Measurements from ENCODE around the gene OR2M4. TPM values are rescaled to one million over a fixed set of nuclear protein-coding genes. Genes with fewer than 3 reads are reported as not detected.

Gene OR2M4
- total RNA-seq, 4 donors from 2014 or later, result not detected

DNA sequence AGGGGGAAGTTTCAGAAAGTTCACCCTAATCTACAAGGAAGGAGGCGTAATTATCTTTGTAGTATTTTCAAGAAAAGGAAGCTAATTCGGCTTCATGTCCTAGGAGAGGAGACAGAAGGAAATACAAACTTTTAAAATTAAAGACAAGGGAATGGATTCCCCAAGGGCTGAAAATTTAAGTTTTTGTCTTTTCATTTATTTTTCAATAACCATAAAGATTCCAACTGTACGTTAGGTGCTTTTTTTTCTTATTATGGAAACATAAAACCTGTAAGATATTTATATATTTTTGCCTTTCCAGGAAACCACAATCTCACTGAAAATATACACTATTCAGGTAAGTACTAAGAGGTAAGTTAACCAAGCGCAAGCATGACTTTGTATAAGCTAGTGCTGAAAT lies 34.3 kb upstream of the OR2M4 start, which contains the start of gene OR2M3:
TSS of gene OR2M3 (plus strand) at position 301 of the 400 bp plus-strand sequence. CDS start 5,803 bp downstream, outside the sequence.
- no peak for TF ChIP-seq POLR2A (IDR thresholded peaks at IDR 0.05)
- TF ChIP-seq EP300 (IDR thresholded peaks at IDR 0.05), result no peak
- no peak for TF ChIP-seq POLR2AphosphoS5 (IDR thresholded peaks at IDR 0.05)
- TF ChIP-seq, protein P1, sequence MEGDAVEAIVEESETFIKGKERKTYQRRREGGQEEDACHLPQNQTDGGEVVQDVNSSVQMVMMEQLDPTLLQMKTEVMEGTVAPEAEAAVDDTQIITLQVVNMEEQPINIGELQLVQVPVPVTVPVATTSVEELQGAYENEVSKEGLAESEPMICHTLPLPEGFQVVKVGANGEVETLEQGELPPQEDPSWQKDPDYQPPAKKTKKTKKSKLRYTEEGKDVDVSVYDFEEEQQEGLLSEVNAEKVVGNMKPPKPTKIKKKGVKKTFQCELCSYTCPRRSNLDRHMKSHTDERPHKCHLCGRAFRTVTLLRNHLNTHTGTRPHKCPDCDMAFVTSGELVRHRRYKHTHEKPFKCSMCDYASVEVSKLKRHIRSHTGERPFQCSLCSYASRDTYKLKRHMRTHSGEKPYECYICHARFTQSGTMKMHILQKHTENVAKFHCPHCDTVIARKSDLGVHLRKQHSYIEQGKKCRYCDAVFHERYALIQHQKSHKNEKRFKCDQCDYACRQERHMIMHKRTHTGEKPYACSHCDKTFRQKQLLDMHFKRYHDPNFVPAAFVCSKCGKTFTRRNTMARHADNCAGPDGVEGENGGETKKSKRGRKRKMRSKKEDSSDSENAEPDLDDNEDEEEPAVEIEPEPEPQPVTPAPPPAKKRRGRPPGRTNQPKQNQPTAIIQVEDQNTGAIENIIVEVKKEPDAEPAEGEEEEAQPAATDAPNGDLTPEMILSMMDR (IDR thresholded peaks at IDR 0.05), result no peak
- H3K27me3 ChIP-seq, result no peaks in the 10 kb centered on the region
- no peak within 1 kb of the TSS for H3K4me3 ChIP-seq
- H3K4me1 ChIP-seq, result no peaks in the 10 kb centered on the region
- DNase-seq (ENCODE audit: low spot score in 2 of 2), result no peak
- H3K36me3 ChIP-seq, result no peaks in the 10 kb centered on the region
- WGBS, result 61% methylated on average over 4 of the region's 4 CpGs
- H3K27ac ChIP-seq, result no peak within 1 kb of the TSS
- H3K9me3 ChIP-seq, result peaks cover 5% of the 10 kb centered on the region

DNA sequence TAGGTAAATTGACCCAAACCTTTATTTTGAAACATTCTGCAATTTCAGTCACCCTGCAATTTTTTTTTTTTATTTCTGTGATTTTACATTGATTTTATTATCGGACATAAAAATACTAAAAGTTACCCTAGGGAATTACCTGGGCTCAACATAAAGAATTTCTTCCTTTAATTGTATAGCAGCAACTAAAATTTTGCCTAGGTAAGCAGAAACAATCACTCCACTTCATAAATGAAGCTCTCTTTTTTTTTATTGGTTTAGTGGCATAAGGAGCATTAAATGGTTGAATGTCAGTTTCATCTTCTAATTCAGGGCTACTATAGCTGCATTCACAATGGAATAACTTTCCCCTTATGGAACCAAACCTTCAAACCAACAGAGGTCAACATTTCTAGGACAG lies 15.3 kb upstream of the OR2M4 start:
- Histone ChIP-seq H3K4me1 (no peaks in the 10 kb centered on the region), H3K9me3 (no peaks in the 10 kb centered on the region), H3K4me3 (no peak overlapping the region), H3K36me3 (no peaks in the 10 kb centered on the region), H3K27ac (no peak overlapping the region), H3K27me3 (no peaks in the 10 kb centered on the region)
- DNase-seq (ENCODE audit: low spot score in 2 of 2), result no peak
- 96% methylated on average over 1 of the region's 1 CpG for WGBS
- TF ChIP-seq POLR2AphosphoS5 (IDR thresholded peaks at IDR 0.05) (no peak), EP300 (IDR thresholded peaks at IDR 0.05) (no peak), POLR2A (IDR thresholded peaks at IDR 0.05) (no peak)
- TF ChIP-seq, protein P1 (IDR thresholded peaks at IDR 0.05), result no peak

DNA sequence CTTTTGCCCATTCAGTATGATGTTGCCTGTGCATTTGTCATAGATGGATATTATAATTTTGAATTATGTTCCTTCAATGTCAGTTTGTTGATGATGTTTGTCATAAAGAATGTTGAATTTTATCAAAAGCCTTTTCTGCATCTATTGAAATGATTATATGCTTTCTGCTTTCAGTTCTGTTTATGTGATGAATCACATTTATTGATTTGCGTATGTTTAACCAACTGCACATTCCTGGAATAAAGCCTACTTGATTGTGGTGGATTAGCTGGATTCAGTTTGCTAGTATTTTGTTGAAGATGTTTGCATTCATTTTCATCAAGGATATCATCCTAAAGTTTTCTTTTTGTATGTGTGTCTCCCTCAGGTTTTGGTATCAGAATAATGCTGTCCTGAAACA lies 5.7 kb upstream of the OR2M4 start:
- no peaks in the 10 kb centered on the region for H3K36me3 ChIP-seq
- no peak overlapping the region for H3K4me3 ChIP-seq
- no peaks in the 10 kb centered on the region for H3K9me3 ChIP-seq
- TF ChIP-seq POLR2AphosphoS5 (IDR thresholded peaks at IDR 0.05), result no peak
- TF ChIP-seq EP300 (IDR thresholded peaks at IDR 0.05), result no peak
- TF ChIP-seq POLR2A (IDR thresholded peaks at IDR 0.05), result no peak
- TF ChIP-seq, protein P1 (IDR thresholded peaks at IDR 0.05), result no peak
- no peak for DNase-seq (ENCODE audit: low spot score in 2 of 2)
- H3K4me1 ChIP-seq, result no peaks in the 10 kb centered on the region
- no peak overlapping the region for H3K27ac ChIP-seq
- 78% methylated on average over 1 of the region's 1 CpG for whole genome bisulfite sequencing
- H3K27me3 ChIP-seq, result no peaks in the 10 kb centered on the region

DNA sequence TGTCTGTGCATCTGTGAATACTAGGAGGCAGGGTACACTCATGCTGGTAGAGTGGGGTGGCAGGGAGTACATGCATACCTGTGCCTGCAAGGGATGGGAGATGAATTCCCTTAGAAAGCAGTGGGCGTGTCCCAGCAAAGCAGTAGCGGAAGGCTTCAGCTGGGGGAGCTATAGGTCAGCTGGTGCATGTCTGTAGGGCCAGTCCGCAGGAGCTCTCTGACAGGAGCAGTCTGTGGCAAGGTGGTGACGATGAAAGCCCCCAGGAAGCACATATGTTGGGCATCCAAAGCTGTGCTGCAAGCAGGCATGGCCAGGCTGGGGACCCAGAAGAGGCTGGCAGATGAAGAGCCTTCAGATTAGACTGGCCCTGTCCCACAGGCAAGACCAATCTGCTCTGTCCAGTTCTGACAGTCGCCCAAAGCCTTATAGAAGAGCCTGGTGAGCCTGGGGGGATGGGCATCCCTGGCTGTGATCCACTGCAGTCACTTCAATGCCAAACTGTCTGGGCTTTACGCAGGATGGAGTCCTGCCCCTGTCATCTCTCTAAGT lies 1.8 kb upstream of the OR2M4 start:
- no peaks in the 10 kb centered on the region for H3K27me3 ChIP-seq
- no peak for TF ChIP-seq EP300 (IDR thresholded peaks at IDR 0.05)
- no peak for TF ChIP-seq POLR2AphosphoS5 (IDR thresholded peaks at IDR 0.05)
- TF ChIP-seq, protein P1 (IDR thresholded peaks at IDR 0.05), result no peak
- no peak for TF ChIP-seq POLR2A (IDR thresholded peaks at IDR 0.05)
- no peaks in the 10 kb centered on the region for H3K9me3 ChIP-seq
- DNase-seq (ENCODE audit: low spot score in 2 of 2), result no peak
- WGBS, result 58% methylated on average over 3 of the region's 6 CpGs
- H3K36me3 ChIP-seq, result no peaks in the 10 kb centered on the region
- H3K4me3 ChIP-seq, result no peak overlapping the region
- no peak overlapping the region for H3K27ac ChIP-seq
- H3K4me1 ChIP-seq, result no peaks in the 10 kb centered on the region

DNA sequence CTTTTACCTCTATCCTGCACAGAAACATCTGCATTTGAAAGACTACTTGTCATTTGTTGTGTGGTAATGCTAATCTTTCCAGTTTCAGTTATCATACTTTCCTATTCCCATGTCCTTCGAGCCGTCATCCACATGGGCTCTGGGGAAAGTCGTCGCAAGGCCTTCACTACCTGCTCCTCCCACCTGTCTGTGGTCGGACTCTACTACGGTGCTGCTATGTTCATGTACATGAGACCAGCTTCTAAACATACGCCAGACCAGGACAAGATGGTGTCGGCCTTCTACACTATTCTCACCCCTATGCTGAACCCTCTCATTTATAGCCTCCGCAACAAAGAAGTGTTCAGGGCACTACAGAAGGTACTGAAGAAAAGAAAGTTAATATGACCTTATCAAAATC lies 8.3 kb downstream of the OR2M4 start:
- no peaks in the 10 kb centered on the region for H3K9me3 ChIP-seq
- no peaks in the 10 kb centered on the region for H3K36me3 ChIP-seq
- WGBS, result 94% methylated on average over 9 of the region's 9 CpGs
- TF ChIP-seq POLR2A (IDR thresholded peaks at IDR 0.05) (no peak), EP300 (IDR thresholded peaks at IDR 0.05) (no peak), POLR2AphosphoS5 (IDR thresholded peaks at IDR 0.05) (no peak)
- TF ChIP-seq, protein P1 (IDR thresholded peaks at IDR 0.05), result no peak
- no peak overlapping the region for H3K27ac ChIP-seq
- H3K4me1 ChIP-seq, result no peaks in the 10 kb centered on the region
- H3K27me3 ChIP-seq, result no peaks in the 10 kb centered on the region
- no peak overlapping the region for H3K4me3 ChIP-seq
- no peak for DNase-seq (ENCODE audit: low spot score in 2 of 2)
